ENCODE results near the gene SEC31B. TPM values are rescaled to one million over a fixed set of nuclear protein-coding genes. Genes with fewer than 3 reads are reported as not detected.

The SEC31B gene
- total RNA-seq, 1 experiment from 2014 or later, result 6.3 TPM

GRCh38 chr10:100524206-100524605, 4.5 kb upstream of the SEC31B start:
- Histone ChIP-seq H2BK20ac (ENCODE audit: low read depth, low read length, poor library complexity, severe bottlenecking) (no peak overlapping the region), H2BK12ac (ENCODE audit: insufficient read length, low read depth, low read length) (no peak overlapping the region), H3K14ac (ENCODE audit: insufficient read depth, low read length) (no peak overlapping the region), H3K27ac (ENCODE audit: insufficient read length, low read depth, low read length) (no peak overlapping the region), H3T11ph (ENCODE audit: low read length) (no peak overlapping the region), H4K8ac (replicated peaks; ENCODE audit: insufficient read length, low read depth, low read length) (no peak overlapping the region), H4K20me1 (ENCODE audit: control insufficient read depth, insufficient read depth, insufficient read length) (no peaks in the 10 kb centered on the region), H3K4me1 (ENCODE audit: insufficient read depth, low read length) (no peaks in the 10 kb centered on the region), H2BK5ac (ENCODE audit: insufficient read length, low read length) (no peak overlapping the region), H3K9me3 (ENCODE audit: control insufficient read depth, low read depth, low read length) (no peaks in the 10 kb centered on the region), H4K5ac (ENCODE audit: insufficient read length, low read depth, low read length) (no peak overlapping the region), H2AK5ac (ENCODE audit: insufficient read length, low read length) (no peak overlapping the region), H3K23me2 (ENCODE audit: insufficient read length, low read depth, low read length, poor library complexity, severe bottlenecking) (peaks cover 11% of the 10 kb centered on the region), H3K4ac (ENCODE audit: low read depth, low read length) (no peak overlapping the region), H2BK15ac (ENCODE audit: low read depth, low read length) (no peak overlapping the region), H3K18ac (ENCODE audit: insufficient read length, low read depth, low read length) (no peak overlapping the region), H3K4me2 (ENCODE audit: insufficient read depth, insufficient read length, low read length) (no peak overlapping the region), H3K79me2 (ENCODE audit: insufficient read depth, low read length) (no peaks in the 10 kb centered on the region), H3K23ac (ENCODE audit: insufficient read length, low read depth, low read length) (no peak overlapping the region), H3K27me3 (ENCODE audit: insufficient read depth, low read length) (peaks cover 4% of the 10 kb centered on the region; the same call in 1 of the 2 replicates), H2BK120ac (ENCODE audit: low read depth, low read length, poor library complexity, severe bottlenecking) (no peak overlapping the region), H4K91ac (ENCODE audit: insufficient read length, low read depth, low read length) (no peak overlapping the region), H3K9ac (ENCODE audit: extremely low read depth, insufficient read length, low read length) (no peak overlapping the region), H3K56ac (ENCODE audit: insufficient read length, low read depth, low read length) (no peak overlapping the region), H3K79me1 (ENCODE audit: insufficient read depth, low read depth, low read length, poor library complexity, severe bottlenecking) (peaks cover 3% of the 10 kb centered on the region), H2AFZ (ENCODE audit: low read length) (no peak overlapping the region)
- Mint-ChIP-seq H3K9me3 (no peaks in the 10 kb centered on the region), H3K4me3 (no peak overlapping the region), H3K27me3 (ENCODE audit: low read depth) (peaks cover 19% of the 10 kb centered on the region), H3K4me1 (peaks cover 13 to 14% of the 10 kb centered on the region in 2 experiments), H3K36me3 (ENCODE audit: insufficient read depth in 1 of 3, low read depth in 3 of 3) (peaks cover 13 to 38% (median 32%) of the 10 kb centered on the region in 3 experiments; a peak in 6 of 7 replicates), H3K27ac (no peak overlapping the region; a peak in 1 of 7 replicates)
- no peak for TF ChIP-seq CTCF (conservative IDR thresholded peaks at IDR 0.05)
- DNase-seq, result no peak
- WGBS (ENCODE audit: extremely low coverage, insufficient read length, low lambda C conversion rate), result no CpG with 5 or more reads among the region's 6 CpGs
